Retina (tissue), 1 donor: ENCODE measurements around the gene CEMIP.
"Not testable (repeated sequence)": the region's sequence is repeated elsewhere in the genome, so short reads cannot be mapped to it uniquely, and the experiment has no call there.

Experiments
- DNase-seq: peaks from one replicate; pipeline ENCODE4 v3.0.0-alpha.2; 2016

CEMIP gene

DNA sequence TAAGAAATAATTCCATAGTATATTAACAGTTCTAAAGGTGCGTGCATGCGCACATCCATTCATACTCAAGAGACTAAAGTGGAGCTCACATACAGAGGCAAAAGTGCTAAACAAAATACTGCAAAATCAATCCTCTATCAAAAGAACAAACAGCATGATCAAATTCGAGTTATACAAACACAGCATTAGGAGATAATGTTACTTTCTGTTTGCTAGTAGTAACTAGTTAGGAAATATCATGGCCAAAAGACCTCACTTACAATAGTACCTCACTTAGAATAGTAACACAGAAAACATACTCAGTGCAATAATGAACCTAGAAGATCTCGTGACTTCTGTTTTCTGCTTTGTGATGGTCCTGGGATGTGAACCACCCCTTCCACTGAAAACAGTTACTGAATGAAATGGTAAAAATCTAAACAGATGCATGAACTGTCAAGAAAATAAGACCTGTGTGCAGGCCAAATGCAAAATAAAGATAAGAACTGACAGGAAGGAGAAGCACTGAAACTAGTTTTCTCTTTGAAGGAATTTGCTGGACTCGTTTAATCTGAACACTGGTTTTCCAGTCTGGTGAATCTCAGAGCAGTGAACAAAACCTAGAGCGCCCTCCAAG, 20.9 kb upstream of the CEMIP start:
- DNase-seq: no peak

DNA sequence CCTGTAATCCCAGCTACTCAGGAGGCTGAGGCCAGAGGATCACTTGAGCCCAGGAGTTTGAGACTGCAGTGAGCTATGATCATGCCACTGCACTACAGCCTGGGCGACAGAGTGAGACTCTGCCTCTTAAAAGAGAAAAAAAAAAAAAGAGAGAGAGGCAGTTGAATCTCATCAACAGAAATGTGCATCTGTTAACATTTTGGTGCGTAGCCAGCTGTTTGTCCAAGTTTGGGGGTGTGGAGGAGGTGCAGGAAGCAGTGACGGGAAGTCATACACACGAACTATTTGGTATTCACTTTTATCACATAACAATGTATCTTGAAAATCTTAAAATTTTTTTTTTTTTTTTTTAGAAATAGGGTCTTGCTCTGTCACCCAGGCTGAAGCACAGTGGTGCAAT, 18.2 kb upstream of the CEMIP start:
- no peak for DNase-seq

DNA sequence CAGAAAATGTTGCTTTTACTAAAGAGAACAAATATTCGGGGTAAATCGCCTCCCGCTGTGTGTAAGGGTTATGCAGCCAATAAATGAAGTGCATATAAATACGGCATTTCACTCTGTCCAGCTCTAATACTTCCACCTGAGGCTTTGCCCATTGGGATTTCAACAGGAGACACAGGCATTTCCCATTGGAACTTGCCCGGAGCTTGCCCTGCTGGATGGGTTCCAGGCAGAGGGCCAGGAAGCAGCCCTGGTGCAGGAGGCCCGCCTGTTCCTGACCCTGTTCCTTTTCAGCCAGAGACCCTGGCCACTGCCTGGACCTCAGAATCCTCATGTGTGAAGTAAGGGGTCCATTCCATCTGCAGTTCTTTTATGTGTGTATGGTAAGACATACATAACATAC, 17.4 kb upstream of the CEMIP start:
- no peak for DNase-seq

DNA sequence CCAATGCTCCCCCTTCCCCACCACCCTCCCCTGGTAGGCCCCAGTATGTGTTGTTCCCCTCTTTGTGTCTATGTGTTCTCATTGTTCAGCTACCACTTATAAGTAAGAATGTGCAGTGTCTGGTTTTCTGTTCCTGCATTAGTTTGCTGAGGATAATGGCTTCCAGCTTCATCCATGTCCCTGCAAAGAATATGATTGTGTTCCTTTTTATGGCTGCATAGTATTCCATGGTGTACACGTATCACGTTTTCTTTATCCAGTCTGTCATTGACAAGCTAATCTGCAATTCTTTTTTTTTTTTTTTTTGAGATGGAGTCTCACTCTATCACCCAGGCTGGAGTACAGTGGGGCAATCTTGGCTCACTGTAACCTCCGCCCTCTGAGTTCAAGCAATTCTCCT, 15.9 kb upstream of the CEMIP start:
- not testable (repeated sequence) for DNase-seq

DNA sequence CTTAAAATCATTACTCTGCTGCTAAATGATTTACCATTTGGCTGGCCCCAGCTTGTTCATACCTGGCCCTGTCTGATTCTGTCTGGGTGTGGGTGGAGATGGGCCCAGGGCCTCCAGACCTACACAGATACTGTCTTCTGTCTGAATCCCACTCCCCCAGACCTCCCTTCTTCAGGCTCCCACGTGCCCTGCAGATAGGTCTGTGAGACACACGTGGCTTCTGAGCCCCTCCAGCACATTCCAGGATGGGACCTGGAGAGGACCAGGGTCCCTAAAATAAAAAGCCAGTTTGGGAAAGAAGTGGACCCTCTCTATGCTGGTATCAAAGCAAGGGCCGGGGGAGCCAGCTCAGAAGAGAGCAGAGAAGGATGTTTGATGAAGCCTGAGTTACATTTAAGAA, 14.6 kb upstream of the CEMIP start:
- DNase-seq: no peak

DNA sequence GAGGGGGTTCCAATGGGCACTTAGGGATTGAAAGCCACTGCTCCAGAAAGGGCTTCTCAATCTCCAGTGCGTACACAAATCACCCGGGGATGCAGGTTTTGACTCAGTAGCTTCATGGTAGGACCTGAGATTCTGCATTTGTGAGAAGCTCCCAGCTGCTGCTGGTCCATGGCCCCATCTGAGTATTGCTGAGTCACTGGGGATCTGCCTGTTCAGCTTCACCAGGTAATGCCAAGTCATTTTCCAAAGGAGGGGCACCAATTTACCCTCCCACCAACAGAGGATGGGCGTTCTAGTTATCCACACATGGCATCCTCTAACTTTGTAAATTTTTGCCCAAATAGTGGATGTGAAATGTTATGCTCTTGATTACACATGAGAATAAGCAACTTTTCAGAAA, 12.9 kb upstream of the CEMIP start:
- DNase-seq: no peak

DNA sequence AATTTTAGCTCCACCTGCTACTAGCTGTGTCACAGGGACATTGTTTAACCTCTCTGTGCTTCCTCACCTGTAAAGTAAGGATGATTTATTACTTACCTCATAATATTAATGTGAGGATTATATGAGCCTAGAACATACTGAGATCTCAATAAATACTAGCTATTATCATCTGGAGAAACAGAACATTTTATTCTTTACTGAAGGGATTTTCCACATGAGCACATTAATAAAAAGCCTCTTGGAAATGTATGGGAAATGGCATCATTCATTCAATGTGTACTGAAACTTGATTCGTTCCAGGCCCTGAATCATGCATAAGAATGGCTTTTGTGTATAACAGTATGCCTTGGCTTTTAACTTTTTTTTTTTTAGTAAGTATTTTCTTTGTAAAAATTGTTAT, 11.0 kb upstream of the CEMIP start:
- no peak for DNase-seq

DNA sequence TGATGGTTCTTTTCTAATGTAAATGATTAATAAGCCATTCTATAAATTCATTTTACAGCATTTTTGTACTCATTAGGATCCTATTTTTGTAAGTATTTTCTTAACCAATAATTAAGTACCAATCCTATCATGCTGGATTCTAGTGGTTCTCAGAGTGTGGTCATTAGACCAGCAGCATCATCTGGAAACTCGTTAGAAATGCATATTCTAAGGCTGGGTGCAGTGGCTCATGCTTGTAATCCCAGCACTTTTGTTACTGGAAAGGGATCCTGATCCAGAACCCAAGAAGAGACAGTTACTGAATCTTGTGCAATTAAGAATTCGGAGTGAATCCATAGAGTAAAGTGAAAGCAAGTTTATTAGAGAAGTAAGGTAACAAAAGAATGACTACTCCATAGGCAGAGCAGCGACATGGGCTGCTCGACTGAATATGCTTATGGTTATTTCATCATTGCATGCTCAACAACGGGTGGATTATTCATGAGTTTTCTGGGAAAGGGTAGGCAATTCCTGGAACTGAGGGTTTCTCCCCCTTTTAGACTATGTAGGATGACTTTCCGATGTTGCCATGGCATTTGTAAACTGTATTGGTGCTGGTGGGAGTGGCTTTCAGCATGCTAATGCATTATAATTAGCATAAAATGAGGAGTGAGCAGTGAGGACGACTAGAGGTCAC, 9.9 kb upstream of the CEMIP start:
- DNase-seq: no peak

DNA sequence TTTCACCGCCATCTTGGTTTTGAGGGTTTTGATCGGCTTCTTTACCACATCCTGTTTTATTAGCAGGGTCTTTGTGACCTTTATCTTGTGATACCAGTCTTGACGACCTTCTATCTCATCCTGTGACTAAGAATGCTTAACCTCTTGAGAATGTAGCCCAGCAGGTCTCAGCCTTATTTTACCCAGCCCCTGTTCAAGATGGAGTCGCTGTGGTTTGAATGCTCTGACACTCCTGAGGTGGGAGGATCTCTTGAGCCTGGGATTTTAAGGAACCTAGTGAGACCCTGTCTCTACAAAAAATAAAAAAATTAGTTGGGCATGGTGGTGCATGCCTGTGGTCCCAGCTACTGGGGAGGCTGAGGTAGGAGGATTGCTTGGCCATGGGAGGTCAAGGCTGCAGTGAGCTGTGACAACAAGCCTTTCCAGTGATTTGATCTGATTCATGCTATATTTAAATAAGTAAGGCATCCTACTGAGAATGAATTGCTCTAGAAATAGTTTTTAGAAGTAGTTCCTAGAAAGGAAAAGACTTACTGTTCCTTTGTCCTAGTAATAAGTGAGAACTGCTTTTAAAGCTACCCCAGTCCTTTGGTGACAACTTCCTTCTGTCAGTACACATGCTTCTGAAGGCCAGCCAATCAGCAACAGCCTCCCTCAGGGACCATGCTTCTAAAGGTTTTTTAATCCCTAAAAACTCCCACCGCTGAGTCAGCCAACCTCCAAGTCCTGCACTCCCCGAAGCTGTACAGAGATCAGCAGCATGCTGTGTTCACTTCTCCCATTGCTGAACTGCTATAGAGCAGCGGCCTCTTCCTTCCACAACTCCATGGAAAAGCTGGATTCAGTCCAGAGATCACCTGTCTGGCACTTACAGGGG, 9.1 kb upstream of the CEMIP start:
- DNase-seq: no peak

DNA sequence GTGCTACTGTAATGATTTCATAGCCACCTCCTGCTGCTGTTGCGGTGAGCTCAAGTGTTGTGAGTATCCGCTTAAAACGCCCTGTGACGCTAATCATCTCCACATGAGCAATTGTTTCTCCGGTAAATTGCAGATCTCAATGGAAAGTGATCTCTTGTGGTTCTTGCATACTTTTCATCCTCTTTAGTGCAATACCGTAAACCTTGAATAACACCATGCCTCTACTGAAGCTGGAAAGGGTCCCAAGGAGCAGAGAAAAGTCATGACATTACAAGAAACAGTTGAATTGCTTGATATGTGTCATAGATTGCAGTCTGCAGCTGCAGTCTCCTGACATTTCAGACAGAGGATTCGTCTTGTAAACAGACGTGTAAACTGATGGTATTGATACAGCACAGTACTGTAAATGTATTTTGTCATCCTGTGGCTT, 6.0 kb upstream of the CEMIP start:
- no peak for DNase-seq

DNA sequence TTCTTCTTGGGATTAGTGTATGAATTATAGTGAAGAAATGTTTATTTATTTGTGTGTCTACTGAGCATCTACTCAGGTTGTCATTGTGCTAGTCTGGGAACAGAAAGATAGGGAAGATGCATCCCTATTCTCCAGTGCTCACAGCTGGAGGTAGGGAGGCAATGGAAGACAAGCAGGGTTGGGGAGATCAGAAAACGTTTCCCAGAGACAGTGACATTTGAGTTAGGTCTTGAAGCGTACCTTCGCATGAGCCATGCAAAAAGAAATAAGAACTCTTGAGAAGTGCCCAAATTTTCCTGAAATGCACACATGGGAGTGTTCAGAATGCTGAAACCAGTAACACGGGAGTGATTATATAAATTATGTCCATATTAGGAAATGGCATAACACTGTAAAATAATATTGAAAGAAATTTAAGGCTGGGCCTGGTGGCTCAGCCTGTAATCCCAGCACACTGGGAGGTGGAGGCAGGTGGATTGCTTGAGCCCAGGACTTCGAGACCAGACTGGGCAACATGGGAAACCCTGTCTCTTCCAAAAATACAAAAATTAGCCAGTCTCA, 5.3 kb upstream of the CEMIP start:
- no peak for DNase-seq

DNA sequence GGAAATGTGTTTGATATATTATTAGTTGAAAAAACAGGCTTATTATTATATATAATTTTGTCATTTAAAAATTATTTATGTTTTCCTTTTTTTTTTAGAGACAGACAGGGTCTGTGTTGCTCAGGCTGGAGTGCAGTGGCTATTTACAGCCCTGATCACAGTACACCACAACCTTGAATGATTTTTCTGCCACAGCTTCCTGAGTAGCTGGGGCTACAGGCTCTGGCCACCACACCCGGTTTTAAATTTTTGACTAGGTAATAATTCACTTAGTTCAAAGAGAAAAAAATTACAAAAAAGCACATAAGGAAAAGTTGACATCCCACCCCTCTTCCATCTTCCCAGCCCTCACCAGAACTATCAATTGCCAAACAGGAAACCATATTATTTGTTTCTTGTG, 4.7 kb upstream of the CEMIP start:
- no peak for DNase-seq

DNA sequence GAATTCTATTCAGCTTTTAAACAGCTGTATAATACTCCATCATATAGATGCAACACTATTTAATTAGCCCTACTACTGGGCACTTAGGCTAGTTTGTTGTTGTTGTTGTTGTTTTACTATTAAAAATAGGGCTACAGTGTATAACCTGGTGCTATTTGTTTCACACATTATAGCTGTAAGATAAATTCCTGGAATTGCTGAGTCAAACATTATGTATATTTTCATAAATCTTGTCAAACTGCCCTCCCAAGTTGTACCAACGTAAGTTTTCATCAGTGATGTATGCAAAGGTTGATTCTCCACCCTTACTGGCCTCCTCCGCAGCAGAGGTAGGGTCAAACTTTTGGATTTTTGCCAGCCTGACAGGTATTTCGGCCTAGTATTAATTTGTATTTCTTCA, 3.8 kb upstream of the CEMIP start:
- DNase-seq: no peak

DNA sequence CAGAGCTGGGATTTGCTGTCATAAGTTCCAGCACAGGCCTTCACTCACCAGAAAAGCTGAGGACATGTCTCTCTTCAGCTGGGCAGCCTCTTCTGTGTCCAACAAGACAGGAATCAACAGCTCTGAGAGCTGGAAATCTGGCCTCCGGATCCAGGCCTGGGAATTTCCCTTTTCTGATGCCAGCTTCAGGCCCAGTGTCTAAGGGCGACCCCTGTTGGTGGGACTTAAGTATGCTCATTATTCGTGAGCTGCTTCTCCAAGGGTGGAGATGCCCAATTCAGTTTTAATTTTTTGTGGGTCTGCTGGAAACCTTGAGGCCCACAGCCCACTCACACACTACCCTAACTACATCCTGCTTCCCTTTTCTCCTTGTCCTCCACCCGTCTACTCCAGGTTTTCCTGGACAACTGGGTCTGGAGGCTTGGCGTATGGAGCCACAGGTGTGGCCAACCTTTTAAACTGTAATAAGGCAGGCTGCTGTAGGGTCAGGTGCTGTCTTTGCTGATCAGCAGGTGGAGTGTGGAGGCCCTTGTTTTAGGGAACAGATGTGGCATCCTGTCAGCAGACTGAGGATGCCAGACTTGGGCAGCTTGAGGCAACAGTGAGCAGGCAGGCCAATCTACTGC, 2.6 kb upstream of the CEMIP start:
- DNase-seq: peak; percentile 73

DNA sequence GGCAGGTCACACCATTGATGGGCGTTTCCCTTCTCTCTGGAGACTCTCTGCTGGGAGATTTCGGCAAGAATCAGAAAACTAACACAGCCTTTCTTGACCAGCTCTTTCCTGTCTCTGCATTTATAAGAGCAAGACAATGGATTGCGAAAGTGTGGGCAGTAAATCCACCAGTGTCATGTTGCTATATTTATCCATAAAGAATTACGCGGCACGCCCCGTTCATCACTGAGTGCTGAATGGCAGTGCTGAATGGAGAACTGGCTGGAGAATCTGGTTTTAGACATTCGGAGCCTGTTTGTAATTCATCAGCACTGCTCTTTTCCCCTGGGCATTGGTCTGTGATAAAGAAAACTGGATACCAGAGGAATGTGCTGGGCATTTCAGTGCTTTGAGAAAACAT, 2.0 kb upstream of the CEMIP start:
- DNase-seq: no peak

DNA sequence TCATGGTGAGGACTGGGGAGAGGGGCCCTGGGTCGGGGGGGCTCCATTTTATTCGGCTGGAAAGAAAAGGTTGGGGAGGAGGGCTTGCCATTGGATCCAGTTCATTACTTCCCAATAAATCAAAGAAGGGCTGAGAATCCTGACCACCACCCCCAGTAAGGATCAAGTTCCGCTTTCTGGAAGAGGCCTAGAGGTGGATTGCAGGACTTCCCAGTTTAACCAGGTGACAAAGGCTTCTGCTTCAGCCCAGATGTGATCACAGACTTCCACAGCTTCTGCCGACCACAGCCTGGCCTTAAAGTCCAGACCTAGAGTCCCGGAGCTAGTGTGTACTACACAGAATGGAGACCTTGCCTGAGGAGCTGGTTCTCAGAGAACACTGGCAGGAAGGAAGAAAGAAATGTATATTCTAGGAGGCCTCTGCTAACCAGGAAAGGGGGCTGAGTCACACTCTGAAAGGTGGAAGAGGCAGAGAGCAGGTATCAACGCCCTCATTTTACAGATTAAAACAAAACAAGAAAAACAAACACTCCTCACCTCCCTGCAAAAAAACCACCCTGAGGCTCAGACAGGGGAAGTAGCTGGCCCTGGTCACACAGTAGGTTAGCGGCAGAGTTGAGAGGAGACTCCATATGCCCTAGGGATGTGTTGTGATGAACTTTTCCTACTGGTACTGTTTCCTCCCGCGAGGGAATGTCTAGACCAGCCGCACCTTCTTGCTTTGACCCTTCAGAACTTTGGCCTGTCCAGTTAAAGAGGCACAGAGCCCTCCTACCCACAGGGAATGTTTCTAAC, 1.1 kb upstream of the CEMIP start:
- DNase-seq: no peak

DNA sequence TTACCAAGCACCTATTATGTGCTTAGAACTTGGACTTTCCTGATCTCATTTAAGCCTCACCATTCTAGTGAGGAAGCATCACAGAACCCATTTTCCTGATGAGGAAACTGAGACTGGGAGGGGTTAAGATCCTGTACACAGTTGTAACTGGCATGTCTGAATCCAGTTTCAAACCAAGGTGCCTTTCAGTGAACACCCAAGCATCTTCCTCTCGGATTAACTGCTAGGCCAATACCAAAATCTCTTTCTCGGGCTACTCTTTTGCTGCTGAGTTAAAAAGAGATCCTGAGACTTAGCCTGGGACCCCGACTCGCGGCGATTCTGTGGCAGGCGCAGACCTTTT, 578 bp upstream of the CEMIP start:
- DNase-seq: no peak

DNA sequence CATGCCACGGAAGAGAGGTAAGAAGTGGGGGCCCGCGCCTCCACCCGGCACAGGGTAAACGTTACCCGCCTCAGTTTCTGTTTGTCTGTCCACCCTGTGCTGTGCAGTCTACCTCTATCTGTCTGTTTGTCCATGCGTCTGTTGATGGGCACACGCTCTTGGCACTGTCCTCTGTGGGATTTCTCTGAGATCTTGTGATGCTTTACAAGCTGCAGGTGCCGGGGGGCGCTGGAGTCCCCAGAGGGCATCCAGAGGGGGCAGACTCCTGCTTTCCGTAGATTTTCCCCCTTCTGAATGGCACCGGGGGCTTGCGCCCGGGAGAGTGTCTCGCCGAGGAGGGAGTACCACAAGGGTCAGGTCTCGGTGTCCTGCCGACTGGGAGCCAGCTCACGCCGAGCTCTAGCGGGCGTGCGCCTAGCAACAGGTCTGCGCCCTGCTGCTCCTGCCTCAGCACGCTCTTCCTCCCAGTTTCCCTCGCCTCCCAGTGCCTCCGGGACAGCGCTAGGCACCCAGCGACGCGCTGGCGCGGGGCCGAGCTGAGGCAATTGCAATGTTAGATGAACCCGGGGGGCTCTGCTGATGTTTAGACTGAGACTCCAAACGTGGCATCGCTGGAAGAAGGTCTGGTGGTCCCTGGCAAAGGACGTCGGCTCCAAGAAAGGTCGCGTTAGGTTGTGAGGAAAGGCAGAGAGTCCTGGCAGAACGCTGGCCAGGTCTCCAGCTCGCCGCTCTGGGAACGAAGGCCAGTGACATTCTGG, 667 bp downstream of the CEMIP start:
- DNase-seq: peak; percentile 62

DNA sequence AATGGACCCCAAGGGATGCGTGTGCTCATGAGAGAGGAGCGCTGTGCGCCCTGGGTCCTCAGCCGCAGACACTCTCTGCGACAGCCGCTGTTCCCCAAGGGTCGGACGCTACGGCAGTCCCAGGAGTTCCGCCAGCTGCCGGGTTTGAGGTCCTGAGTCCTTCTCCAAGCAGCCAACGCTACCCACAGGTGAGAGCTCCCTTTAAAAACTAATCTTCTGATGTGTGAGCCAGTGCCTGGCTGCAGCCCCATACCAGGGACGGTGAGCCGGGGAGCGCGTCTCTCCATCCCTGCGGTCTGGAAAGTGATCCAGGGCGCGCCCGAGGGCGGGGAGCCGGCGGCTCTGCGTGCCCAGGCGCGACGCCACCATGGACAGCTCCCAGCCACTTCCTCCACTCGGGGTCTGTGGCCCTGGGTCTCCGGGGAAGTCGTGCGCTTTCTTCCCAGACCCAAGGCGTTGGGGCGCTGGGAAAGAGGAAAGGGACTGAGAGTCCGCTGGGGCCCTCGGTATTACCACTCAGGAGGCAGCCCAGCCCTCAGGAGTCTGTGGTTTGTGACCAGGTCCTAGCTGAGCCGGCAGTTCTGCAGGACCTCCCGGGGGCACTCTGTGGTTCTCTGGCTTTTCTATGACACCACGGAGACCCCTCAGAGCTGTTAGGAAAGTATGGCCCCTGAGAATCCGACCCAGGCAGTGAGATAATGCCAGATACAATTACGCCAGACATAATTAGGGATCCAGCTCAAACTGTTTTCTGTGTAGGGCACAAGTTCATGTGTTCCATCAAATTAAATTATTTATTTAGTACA, 1.4 kb downstream of the CEMIP start:
- DNase-seq: peak; percentile 84

DNA sequence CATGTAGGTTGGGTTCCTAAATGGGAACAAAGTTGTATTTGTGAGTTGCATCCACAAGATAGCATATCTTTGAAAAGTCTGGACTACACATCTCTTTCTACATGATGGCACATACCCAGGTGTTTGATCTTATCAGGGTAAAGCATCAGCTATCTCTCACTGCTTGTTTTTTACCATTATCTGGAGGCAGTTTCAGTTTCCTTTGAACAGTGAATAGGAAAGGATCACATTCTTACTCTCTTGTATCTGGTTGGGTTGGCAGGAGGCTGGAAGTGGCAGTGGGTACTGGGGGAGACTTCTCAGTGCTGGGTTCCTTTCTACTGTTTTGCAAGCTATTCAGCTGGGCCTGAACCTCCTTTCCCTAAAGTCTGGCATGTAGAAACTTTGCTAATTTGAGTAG, 4.1 kb downstream of the CEMIP start:
- DNase-seq: no peak

DNA sequence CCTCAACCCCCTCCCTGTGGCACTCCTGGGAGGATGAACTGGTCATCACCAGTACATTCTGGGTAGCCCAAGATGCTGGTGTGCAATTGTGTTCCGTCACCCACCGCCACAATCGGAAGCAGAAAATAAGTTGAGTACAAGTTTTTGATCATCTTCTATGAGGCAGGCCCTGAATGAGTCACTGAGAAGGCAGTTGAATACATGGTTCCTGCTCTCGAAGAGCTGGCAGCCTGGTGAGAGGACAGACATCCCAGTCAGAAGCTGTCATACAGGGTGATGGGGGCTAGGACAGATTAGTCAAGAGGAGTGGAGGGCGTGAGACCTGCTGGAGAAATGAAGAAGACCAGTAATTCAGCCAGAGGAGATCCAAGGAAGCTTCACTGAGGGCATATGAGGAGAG, 6.2 kb downstream of the CEMIP start:
- no peak for DNase-seq
